ENCODE measurements around the gene EHBP1.

EHBP1 gene

DNA sequence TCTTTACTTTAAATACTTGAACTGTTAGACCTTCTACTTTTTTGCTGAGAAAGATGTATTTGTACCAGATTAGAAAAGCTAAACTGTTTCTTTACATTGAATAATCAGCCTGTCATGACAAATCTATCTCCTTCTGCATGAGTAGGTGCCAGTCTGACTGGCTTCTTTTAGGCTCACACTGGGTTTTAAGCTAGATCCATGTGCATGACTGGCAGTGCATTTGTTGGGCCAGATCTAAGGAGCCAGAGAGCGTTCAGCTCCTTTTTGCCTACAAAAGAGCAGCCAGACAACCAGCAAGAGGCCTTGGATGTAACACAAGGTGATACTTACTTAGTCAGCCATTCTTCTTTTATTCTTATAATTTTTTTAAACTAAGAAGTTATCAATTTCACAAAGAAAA lies 263.2 kb downstream of the EHBP1 start:
- H3K4me3 ChIP-seq (ENCODE audit: low read length), result no peak overlapping the region
- peak; percentile 43 for DNase-seq (ENCODE audit: low read depth)
- TF ChIP-seq, protein P1, sequence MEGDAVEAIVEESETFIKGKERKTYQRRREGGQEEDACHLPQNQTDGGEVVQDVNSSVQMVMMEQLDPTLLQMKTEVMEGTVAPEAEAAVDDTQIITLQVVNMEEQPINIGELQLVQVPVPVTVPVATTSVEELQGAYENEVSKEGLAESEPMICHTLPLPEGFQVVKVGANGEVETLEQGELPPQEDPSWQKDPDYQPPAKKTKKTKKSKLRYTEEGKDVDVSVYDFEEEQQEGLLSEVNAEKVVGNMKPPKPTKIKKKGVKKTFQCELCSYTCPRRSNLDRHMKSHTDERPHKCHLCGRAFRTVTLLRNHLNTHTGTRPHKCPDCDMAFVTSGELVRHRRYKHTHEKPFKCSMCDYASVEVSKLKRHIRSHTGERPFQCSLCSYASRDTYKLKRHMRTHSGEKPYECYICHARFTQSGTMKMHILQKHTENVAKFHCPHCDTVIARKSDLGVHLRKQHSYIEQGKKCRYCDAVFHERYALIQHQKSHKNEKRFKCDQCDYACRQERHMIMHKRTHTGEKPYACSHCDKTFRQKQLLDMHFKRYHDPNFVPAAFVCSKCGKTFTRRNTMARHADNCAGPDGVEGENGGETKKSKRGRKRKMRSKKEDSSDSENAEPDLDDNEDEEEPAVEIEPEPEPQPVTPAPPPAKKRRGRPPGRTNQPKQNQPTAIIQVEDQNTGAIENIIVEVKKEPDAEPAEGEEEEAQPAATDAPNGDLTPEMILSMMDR (IDR thresholded peaks at IDR 0.05; ENCODE audit: insufficient read depth, low read depth, low read length, missing control alignments), result no peak

DNA sequence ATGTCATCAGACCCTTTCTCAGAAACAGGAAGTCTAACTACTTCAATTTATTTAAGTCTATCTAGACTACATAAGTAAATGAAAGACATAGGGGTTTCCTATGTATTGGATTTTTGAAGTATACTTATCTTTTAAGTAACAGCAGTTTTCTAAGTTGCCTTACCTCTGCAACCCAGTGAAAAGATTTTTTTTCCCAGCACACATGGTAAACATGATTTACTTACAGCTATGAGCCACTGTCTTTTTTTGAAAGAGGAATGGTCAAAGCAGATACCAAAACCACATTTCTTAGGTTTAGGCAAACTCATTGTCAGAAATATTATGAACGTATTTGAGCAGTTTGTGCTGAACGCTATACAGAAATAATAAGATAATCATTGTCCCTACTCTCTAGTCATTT lies 266.4 kb downstream of the EHBP1 start:
- no peak overlapping the region for H3K4me3 ChIP-seq (ENCODE audit: low read length)
- DNase-seq (ENCODE audit: low read depth), result no peak
- TF ChIP-seq, protein P1 (IDR thresholded peaks at IDR 0.05; ENCODE audit: insufficient read depth, low read depth, low read length, missing control alignments), result no peak

DNA sequence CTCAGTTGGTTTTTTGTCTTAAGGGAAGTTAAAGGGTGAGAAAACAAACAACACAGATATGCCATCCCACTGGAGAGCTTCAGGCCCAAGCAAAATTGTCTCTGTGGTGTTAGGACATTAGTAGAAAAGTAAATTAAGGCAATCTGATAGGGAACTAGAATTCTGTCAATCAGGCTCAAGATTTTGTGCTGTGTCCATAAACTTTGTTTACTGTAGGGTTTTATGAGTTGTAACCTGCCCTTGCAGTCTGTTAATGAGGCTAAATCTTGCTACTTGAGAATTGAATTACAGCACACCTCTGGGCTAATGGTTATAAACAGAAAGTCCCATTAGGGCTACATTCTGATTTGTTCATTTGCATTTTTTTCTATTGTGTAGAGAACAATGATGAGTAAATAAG lies 267.1 kb downstream of the EHBP1 start:
- no peak for DNase-seq (ENCODE audit: low read depth)
- TF ChIP-seq, protein P1 (IDR thresholded peaks at IDR 0.05; ENCODE audit: insufficient read depth, low read depth, low read length, missing control alignments), result no peak
- no peak overlapping the region for H3K4me3 ChIP-seq (ENCODE audit: low read length)

DNA sequence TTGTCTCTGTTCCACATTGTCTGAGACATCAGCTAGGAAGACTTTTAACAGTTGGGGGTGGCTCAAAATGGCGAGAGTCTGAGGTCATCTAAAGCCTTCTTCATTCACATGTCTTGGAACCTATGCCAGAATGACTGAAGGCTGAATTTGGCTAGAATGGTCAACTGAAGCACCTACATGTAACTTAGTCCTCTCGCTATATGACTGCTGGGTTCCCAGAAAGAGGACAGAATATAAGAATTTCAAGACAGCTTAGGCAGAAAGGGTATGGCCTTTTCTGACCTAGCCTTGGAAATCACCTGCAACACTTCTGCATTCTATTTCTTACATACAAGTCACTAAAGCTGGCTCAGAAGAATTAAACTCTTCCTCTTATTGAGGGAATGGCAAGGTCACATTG lies 269.5 kb downstream of the EHBP1 start:
- H3K4me3 ChIP-seq (ENCODE audit: low read length), result no peak overlapping the region
- TF ChIP-seq, protein P1 (IDR thresholded peaks at IDR 0.05; ENCODE audit: insufficient read depth, low read depth, low read length, missing control alignments), result no peak
- DNase-seq (ENCODE audit: low read depth), result no peak

DNA sequence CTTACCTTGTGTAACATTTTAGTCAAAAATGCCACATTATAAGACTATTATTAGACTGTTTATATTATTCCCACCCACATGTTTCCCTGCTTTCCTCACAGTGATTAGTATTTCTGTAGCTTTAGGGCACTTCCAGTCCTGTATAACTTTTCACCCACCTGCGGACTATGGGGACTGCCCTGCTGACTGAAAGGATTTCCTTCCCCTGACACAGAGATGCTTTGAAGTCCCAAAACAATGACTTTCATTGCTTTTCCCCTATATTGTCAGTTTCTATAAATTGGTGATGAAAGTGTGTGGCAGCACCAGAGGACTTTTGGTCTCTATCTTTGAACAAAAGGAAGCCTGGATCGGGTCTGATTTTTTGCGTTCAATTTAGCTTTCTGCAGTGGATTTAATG lies 286.1 kb downstream of the EHBP1 start:
- H3K4me3 ChIP-seq (ENCODE audit: low read length), result no peak overlapping the region
- DNase-seq (ENCODE audit: low read depth), result no peak
- TF ChIP-seq, protein P1 (IDR thresholded peaks at IDR 0.05; ENCODE audit: insufficient read depth, low read depth, low read length, missing control alignments), result no peak

DNA sequence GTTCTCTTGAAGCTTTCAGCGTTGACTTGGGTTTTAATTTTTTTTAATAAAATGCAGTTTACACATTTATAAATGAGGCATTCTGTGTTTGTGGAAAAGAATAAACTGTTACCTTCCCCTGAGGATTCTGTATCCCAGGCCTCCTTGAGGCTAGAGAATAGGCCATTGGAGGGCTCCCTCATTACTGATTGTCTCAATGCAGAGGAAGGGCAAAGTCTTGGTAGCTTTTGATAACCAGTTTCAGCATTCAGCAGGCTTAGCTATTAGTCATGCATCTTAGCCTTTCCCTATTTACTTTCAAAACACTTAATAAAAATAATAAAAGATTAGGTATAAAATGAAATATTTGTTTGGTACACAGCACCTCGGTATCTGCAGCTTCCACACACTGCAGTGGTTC lies 287.0 kb downstream of the EHBP1 start:
- no peak for DNase-seq (ENCODE audit: low read depth)
- TF ChIP-seq, protein P1 (IDR thresholded peaks at IDR 0.05; ENCODE audit: insufficient read depth, low read depth, low read length, missing control alignments), result no peak

DNA sequence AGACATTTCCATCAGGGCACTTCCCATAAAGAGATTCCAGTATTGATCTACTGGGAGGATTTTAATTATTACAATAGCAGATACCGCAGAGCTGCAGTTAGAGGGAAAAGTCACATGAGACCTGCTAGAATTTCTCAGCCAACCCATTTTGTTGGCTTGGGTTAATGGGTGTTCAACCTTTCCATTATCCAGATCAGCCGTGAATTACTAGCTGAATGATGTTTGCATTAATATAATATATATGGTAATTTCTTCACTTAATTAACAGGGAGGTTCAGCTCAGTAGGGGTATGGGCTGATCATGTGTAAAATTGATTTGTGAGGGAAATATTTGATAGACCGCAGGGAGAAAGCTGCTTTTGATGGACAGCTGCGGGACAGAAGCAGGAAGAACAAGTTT lies 288.7 kb downstream of the EHBP1 start:
- TF ChIP-seq, protein P1 (IDR thresholded peaks at IDR 0.05; ENCODE audit: insufficient read depth, low read depth, low read length, missing control alignments), result no peak
- no peak for DNase-seq (ENCODE audit: low read depth)
- H3K4me3 ChIP-seq (ENCODE audit: low read length), result no peak overlapping the region

More for the DNA sequence above, 287.0 kb downstream of the EHBP1 start:
- no peak overlapping the region for H3K4me3 ChIP-seq (ENCODE audit: low read length)
